OCI-LY3 (cell line): ENCODE measurements around the gene MR1.

Experiments
- H2AFZ ChIP-seq: fragments of 200-600, 300-600 bp; shearing (Covaris generic); 2 replicates; pipeline ENCODE4 v1.6.0; 2014; ENCODE audit warnings: antibody characterized with exemption, low read depth, low read length
- H3K27ac ChIP-seq: fragments of 200-600, 300-600 bp; sonication (generic); 2 replicates; pipeline ENCODE4 v1.5.1; 2014; ENCODE audit warnings: mild to moderate bottlenecking, low read length, moderate library complexity, mixed read lengths
- H3K27me3 ChIP-seq: fragments of 200-600, 300-600 bp; sonication (generic); 2 replicates; pipeline ENCODE4 v1.6.1; 2014; ENCODE audit warnings: low read depth, low read length, mixed read lengths
- H3K36me3 ChIP-seq: fragments of 200-600, 300-600 bp; sonication (generic); replicated peaks from 2 replicates; pipeline ENCODE3; 2014; ENCODE audit warnings: low read depth, low read length, mixed read lengths
- H3K4me1 ChIP-seq: fragments of 300-600, 200-600 bp; sonication (generic); 2 replicates; pipeline ENCODE4 v1.6.1; 2014; ENCODE audit warnings: low read length, mixed read lengths
- H3K4me2 ChIP-seq: fragments of 200-600, 300-600 bp; sonication (generic); 2 replicates; pipeline ENCODE4 v1.6.1; 2014; ENCODE audit warnings: low read length, mixed read lengths
- H3K4me3 ChIP-seq: fragments of 300-600, 200-600 bp; sonication (generic); 2 replicates; pipeline ENCODE4 v1.5.1; 2014; ENCODE audit warnings: antibody characterized with exemption, mild to moderate bottlenecking, low read length, moderate library complexity
- H3K79me2 ChIP-seq: fragments of 300-600, 200-600 bp; shearing (Covaris generic); 2 replicates; pipeline ENCODE4 v1.6.1; 2014; ENCODE audit warnings: mild to moderate bottlenecking, low read length, mixed read lengths
- H3K9ac ChIP-seq: fragments of 300-600, 200-600 bp; shearing (Covaris generic); 2 replicates; pipeline ENCODE4 v1.6.0; 2014; ENCODE audit warnings: mild to moderate bottlenecking, low read length, moderate library complexity
- H3K9me3 ChIP-seq: fragments of 200-600, 300-600 bp; shearing (Covaris generic); 2 replicates; pipeline ENCODE4 v1.6.1; 2014; ENCODE audit warnings: low read length, mixed read lengths; ENCODE audit not compliant: insufficient read depth
- H4K20me1 ChIP-seq: fragments of 200-600, 300-600 bp; sonication (generic); 2 replicates; pipeline ENCODE4 v1.6.1; 2016; ENCODE audit warnings: low read length, mixed read lengths; ENCODE audit not compliant: insufficient read depth
- EZH2phosphoT487 ChIP-seq: fragments of 200-600 bp; shearing (Covaris generic); IDR thresholded peaks from 2 replicates; pipeline ENCODE4 v1.6.1; 2018; ENCODE audit warnings: antibody characterized with exemption, mixed run types, low read depth
- TF ChIP-seq, protein P1 (sequence below): fragments of 200-600, 300-600 bp; sonication (generic); IDR thresholded peaks from 2 replicates; pipeline ENCODE4 v1.5.1; 2014; ENCODE audit warnings: antibody characterized with exemption, low read length, low read depth

Gene MR1

GRCh38 chr1:181083842-181084605 lies 50.2 kb downstream of the MR1 start:
- Histone ChIP-seq H2AFZ (no peak overlapping the region), H3K9me3 (no peaks in the 10 kb centered on the region), H3K27me3 (peaks cover 22% of the 10 kb centered on the region), H3K79me2 (peaks cover 23% of the 10 kb centered on the region), H3K4me2 (peak overlapping the region; percentile 71), H4K20me1 (no peaks in the 10 kb centered on the region; the same call in 1 of the 2 replicates), H3K36me3 (peaks cover 3% of the 10 kb centered on the region), H3K27ac (no peak overlapping the region), H3K9ac (peak overlapping the region; percentile 11; the same call in 1 of the 2 replicates), H3K4me1 (peaks cover 48% of the 10 kb centered on the region), H3K4me3 (peak overlapping the region; percentile 42)
- TF ChIP-seq EZH2phosphoT487, result no peak
- TF ChIP-seq, protein P1, sequence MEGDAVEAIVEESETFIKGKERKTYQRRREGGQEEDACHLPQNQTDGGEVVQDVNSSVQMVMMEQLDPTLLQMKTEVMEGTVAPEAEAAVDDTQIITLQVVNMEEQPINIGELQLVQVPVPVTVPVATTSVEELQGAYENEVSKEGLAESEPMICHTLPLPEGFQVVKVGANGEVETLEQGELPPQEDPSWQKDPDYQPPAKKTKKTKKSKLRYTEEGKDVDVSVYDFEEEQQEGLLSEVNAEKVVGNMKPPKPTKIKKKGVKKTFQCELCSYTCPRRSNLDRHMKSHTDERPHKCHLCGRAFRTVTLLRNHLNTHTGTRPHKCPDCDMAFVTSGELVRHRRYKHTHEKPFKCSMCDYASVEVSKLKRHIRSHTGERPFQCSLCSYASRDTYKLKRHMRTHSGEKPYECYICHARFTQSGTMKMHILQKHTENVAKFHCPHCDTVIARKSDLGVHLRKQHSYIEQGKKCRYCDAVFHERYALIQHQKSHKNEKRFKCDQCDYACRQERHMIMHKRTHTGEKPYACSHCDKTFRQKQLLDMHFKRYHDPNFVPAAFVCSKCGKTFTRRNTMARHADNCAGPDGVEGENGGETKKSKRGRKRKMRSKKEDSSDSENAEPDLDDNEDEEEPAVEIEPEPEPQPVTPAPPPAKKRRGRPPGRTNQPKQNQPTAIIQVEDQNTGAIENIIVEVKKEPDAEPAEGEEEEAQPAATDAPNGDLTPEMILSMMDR, result peak; percentile 96

DNA sequence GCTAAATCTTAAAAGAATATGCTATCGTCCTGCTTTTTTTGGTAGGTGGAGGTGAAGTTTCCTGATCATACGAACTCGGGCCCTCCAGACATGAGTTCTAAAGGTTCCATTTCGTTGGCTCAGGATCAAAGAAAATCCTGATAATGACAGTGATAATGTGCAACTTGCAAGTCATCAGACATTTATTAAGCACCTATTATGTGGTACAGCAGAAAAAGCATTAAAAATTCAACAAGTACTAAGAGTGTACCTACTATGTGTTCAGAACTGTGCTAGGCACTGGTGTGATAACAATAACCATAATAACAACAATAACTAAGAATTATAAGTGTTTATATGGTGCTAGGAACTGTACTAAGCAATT lies 50.8 kb downstream of the MR1 start:
- Histone ChIP-seq H4K20me1 (peaks cover under 1% of the 10 kb centered on the region; the same call in 1 of the 2 replicates), H3K4me1 (peaks cover 43% of the 10 kb centered on the region), H3K27me3 (peaks cover 21% of the 10 kb centered on the region), H2AFZ (no peak overlapping the region), H3K4me3 (peak overlapping the region; percentile 36), H3K4me2 (peak overlapping the region; percentile 59), H3K27ac (no peak overlapping the region), H3K79me2 (peaks cover 28% of the 10 kb centered on the region), H3K9me3 (no peaks in the 10 kb centered on the region), H3K9ac (peak overlapping the region; percentile 11; the same call in 1 of the 2 replicates), H3K36me3 (peaks cover 8% of the 10 kb centered on the region)
- no peak for TF ChIP-seq EZH2phosphoT487
- TF ChIP-seq, protein P1, result no peak

DNA sequence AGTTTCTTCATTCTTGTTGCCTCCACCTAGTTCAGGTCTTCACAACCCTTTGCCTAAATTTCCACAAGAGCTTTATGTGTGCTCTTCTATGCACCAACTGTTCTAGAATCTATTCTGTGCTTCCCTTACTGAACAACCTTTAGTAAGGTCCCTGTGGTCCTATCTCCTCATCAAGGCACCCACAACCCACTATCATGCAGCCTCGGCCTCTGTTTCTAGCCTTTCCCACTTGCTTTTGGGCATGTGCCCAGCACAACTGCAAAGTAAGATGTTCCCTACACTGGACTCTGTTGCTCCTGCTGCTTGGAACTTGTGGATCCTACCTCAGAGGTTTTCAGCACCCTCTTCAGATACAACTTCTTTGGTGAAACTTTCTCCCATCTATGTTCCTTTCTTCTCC lies 52.3 kb downstream of the MR1 start:
- H3K9me3 ChIP-seq, result no peaks in the 10 kb centered on the region
- no peak overlapping the region for H3K27ac ChIP-seq
- peaks cover 43% of the 10 kb centered on the region for H3K79me2 ChIP-seq
- peaks cover 35% of the 10 kb centered on the region for H3K4me1 ChIP-seq
- H3K9ac ChIP-seq, result no peak overlapping the region
- H3K36me3 ChIP-seq, result peaks cover 22% of the 10 kb centered on the region
- H3K4me2 ChIP-seq, result peak overlapping the region; percentile 14; the same call in 1 of the 2 replicates
- H4K20me1 ChIP-seq, result peaks cover 13% of the 10 kb centered on the region
- no peak for TF ChIP-seq EZH2phosphoT487
- TF ChIP-seq, protein P1, result no peak
- H3K27me3 ChIP-seq, result peaks cover 15% of the 10 kb centered on the region
- H3K4me3 ChIP-seq, result no peak overlapping the region
- H2AFZ ChIP-seq, result no peak overlapping the region

DNA sequence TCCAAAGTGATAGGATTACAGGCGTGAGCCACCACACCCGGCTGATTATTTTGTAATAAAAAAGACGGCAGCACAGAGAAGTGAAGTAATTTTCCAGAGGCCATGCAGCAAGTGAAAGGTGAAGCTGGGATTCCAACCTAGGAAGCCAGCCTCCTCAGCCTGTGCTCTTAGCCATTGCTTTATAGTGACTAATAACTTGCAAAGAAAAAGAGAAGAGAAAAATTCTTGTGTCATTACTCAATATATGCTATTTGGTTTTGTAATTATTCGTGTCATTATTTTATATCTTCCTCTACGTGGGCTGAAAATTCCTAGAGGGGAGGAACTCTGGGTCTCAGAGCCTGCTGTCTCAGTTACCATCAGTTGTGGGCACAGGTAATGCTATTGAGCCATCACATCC lies 53.1 kb downstream of the MR1 start:
- Histone ChIP-seq H3K9ac (peak overlapping the region; percentile 77), H4K20me1 (peaks cover 21% of the 10 kb centered on the region), H3K79me2 (peaks cover 52% of the 10 kb centered on the region), H3K36me3 (peaks cover 30% of the 10 kb centered on the region), H3K27me3 (peaks cover 11% of the 10 kb centered on the region), H3K4me1 (peaks cover 41% of the 10 kb centered on the region), H3K4me3 (peak overlapping the region; percentile 86), H3K27ac (peak overlapping the region; percentile 86), H3K4me2 (peak overlapping the region; percentile 94), H2AFZ (no peak overlapping the region), H3K9me3 (no peaks in the 10 kb centered on the region)
- no peak for TF ChIP-seq EZH2phosphoT487
- TF ChIP-seq, protein P1, result no peak
